ENCODE measurements around the gene NPR1. TPM values are rescaled to one million over a fixed set of nuclear protein-coding genes. Genes with fewer than 3 reads are reported as not detected.
A peak's percentile ranks its signal among the peaks of the same experiment; 100 is the strongest.

NPR1 gene
- total RNA-seq, 1 experiment from 2014 or later, result 16.5 TPM

DNA sequence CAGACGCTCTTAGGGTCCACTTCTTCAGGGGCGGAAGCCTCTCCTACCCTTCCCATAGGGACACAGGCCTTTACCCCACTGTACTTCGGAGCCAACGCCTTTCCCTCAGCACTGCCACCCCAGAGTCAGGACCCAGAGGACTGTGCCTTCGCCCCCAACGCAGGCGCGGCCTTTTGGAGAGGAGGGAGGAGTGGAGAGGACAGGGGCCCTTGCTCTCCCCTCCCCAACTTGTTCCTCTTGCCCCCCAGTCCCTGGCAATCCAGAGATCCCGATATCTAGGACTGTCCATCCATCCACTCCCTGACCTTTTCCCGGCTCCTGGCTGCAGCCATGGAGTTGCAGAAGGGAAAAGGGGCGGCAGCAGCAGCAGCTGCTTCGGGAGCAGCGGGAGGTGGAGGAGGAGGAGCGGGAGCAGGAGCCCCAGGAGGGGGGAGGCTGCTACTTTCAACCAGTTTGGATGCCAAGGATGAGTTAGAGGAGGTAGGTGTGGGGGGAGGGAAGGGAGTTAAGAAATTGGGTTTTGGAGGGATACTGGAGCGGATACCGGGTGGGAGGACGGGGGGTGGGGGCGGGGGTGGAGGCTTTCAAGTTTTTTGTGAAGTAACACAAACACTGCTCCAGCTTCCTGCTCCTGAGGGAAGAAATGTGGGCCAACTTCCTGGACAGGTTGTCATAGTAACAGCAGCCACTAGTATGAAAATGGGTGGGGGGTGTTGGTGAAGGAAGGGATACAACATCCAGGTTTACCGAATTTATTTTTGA, 50.0 kb downstream of the NPR1 start:
- ChIA-PET CTCF (interaction anchor here (0.5 to 2.1 kb wide), 9 partner anchors 13 to 594 kb away, joined by 3 to 19 read pairs (median 5); partner anchors contain the start of gene NPR1), POLR2A (interaction anchor here (0.7 to 2.1 kb wide), 7 partner anchors 15 to 50 kb away, joined by 3 to 10 read pairs (median 5); partner anchors contain the start of gene NPR1)
- Mint-ChIP-seq H3K9me3 (no peaks in the 10 kb centered on the region), H3K4me3 (peak overlapping the region; percentile 97), H3K4me1 (peaks cover 28% of the 10 kb centered on the region), H3K27ac (peak overlapping the region; percentile 99), H3K27me3 (ENCODE audit: low read depth) (no peaks in the 10 kb centered on the region; the same call in 1 of the 2 replicates), H3K36me3 (peaks cover 15% of the 10 kb centered on the region)
- peak; percentile 63 for DNase-seq (ENCODE audit: low spot score)
- ATAC-seq, result peak; percentile 6
- no peak for TF ChIP-seq JAZF1 (CRISPR knock-in tag; IDR thresholded peaks at IDR 0.05)
- TF ChIP-seq ZBTB21 (CRISPR knock-in tag; IDR thresholded peaks at IDR 0.05; ENCODE audit: borderline replicate concordance), result no peak
- TF ChIP-seq FOXP1 (CRISPR knock-in tag; IDR thresholded peaks at IDR 0.05; ENCODE audit: borderline replicate concordance), result 0 out of 2 replicates have a peak, but pooled peaks have one; percentile 24
- peak; percentile 84 for TF ChIP-seq ZNF263 (CRISPR knock-in tag; IDR thresholded peaks at IDR 0.05; ENCODE audit: low read depth)
- TF ChIP-seq CREB1 (CRISPR knock-in tag; IDR thresholded peaks at IDR 0.05), result 0 out of 2 replicates have a peak, but pooled peaks have one; percentile 2
- 0 out of 2 replicates have a peak, but pooled peaks have one; percentile 8 for TF ChIP-seq SP1 (CRISPR knock-in tag; conservative IDR thresholded peaks at IDR 0.05)
- peak; percentile 48; the same call in 1 of the 2 replicates for TF ChIP-seq ETV6 (CRISPR knock-in tag; IDR thresholded peaks at IDR 0.05)

DNA sequence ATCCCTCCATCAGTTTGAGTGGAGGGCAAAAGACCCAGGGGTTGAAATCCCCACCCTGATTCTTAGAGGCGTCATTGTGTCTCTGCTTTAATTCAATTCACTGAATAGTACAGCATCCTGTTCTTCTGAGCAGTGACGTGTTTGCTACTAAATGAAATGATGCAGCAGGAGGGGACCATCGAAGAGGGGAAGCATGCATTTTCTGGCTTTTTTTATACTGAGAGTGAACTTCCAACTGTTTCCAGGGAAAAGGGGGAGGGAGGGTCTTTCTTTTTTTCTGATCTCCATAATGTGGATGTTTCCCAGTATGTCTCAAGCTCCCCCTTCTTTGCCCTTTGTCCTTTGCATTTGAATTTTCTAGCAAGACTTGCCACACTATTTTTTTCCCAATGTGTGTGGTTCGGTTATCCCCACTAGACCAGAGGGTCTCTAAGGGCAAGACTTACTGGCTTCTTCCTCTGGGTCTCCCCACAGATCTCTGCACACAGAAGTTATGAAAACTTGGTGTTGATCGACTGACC, 52.0 kb downstream of the NPR1 start:
- POLR2A ChIA-PET, result interaction anchor here (0.7 kb wide), 1 partner anchor 99 kb away, joined by 3 read pairs; no protein-coding TSS in a partner anchor
- Mint-ChIP-seq H3K27me3 (ENCODE audit: low read depth) (no peaks in the 10 kb centered on the region), H3K4me1 (peaks cover 40% of the 10 kb centered on the region), H3K9me3 (no peaks in the 10 kb centered on the region), H3K4me3 (peak overlapping the region; percentile 97; the same call in 1 of the 2 replicates), H3K36me3 (peaks cover 20% of the 10 kb centered on the region), H3K27ac (peak overlapping the region; percentile 47)
- CTCF ChIA-PET, result no interaction called here
- ATAC-seq (no peak), DNase-seq (ENCODE audit: low spot score) (no peak)
- TF ChIP-seq FOXJ3 (CRISPR knock-in tag; IDR thresholded peaks at IDR 0.05; ENCODE audit: borderline replicate concordance) (no peak), TEAD1 (CRISPR knock-in tag; IDR thresholded peaks at IDR 0.05) (no peak), CREM (CRISPR knock-in tag; IDR thresholded peaks at IDR 0.05) (no peak), ZNF121 (CRISPR knock-in tag; IDR thresholded peaks at IDR 0.05) (no peak)
- TF ChIP-seq, protein P1, sequence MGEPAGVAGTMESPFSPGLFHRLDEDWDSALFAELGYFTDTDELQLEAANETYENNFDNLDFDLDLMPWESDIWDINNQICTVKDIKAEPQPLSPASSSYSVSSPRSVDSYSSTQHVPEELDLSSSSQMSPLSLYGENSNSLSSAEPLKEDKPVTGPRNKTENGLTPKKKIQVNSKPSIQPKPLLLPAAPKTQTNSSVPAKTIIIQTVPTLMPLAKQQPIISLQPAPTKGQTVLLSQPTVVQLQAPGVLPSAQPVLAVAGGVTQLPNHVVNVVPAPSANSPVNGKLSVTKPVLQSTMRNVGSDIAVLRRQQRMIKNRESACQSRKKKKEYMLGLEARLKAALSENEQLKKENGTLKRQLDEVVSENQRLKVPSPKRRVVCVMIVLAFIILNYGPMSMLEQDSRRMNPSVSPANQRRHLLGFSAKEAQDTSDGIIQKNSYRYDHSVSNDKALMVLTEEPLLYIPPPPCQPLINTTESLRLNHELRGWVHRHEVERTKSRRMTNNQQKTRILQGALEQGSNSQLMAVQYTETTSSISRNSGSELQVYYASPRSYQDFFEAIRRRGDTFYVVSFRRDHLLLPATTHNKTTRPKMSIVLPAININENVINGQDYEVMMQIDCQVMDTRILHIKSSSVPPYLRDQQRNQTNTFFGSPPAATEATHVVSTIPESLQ (CRISPR knock-in tag; IDR thresholded peaks at IDR 0.05), result no peak
- TF ChIP-seq, protein P2, sequence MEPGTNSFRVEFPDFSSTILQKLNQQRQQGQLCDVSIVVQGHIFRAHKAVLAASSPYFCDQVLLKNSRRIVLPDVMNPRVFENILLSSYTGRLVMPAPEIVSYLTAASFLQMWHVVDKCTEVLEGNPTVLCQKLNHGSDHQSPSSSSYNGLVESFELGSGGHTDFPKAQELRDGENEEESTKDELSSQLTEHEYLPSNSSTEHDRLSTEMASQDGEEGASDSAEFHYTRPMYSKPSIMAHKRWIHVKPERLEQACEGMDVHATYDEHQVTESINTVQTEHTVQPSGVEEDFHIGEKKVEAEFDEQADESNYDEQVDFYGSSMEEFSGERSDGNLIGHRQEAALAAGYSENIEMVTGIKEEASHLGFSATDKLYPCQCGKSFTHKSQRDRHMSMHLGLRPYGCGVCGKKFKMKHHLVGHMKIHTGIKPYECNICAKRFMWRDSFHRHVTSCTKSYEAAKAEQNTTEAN (CRISPR knock-in tag; IDR thresholded peaks at IDR 0.05), result no peak
- TF ChIP-seq, protein P3, sequence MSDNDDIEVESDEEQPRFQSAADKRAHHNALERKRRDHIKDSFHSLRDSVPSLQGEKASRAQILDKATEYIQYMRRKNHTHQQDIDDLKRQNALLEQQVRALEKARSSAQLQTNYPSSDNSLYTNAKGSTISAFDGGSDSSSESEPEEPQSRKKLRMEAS (CRISPR knock-in tag; IDR thresholded peaks at IDR 0.05), result no peak

DNA sequence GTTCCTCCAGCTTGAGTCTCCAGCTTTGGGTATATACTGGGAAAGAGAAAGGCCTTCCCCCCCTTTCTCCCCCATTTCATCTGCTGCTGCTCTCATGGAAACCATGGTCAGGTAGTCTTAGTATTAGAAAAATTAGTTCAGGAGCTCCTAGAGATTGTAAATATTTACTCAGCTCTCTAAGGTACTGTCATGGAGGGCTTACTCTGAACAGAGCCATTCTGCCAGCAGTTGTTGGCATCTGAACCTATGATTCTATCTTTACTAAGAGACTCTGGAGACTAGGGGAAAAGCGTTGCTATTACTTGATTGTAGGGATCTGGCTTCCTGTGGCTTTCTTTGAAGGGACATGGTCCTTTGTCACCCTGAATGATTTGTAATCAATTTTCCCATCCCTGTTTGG, 55.5 kb downstream of the NPR1 start:
- Mint-ChIP-seq H3K4me3 (no peak overlapping the region), H3K27ac (peak overlapping the region; percentile 75; the same call in 1 of the 2 replicates), H3K4me1 (peaks cover 35% of the 10 kb centered on the region), H3K36me3 (peaks cover 25% of the 10 kb centered on the region), H3K27me3 (ENCODE audit: low read depth) (no peaks in the 10 kb centered on the region), H3K9me3 (no peaks in the 10 kb centered on the region)
- ChIA-PET CTCF (interaction anchor here (0.7 to 0.8 kb wide), 2 partner anchors 9 to 38 kb away, joined by 3 read pairs; no protein-coding TSS in a partner anchor), POLR2A (interaction anchor here (0.6 to 1.0 kb wide), 2 partner anchors 13 to 18 kb away, joined by 3 read pairs; no protein-coding TSS in a partner anchor)
- DNase-seq (ENCODE audit: low spot score), result no peak
- no peak for ATAC-seq
- TF ChIP-seq, protein P4, sequence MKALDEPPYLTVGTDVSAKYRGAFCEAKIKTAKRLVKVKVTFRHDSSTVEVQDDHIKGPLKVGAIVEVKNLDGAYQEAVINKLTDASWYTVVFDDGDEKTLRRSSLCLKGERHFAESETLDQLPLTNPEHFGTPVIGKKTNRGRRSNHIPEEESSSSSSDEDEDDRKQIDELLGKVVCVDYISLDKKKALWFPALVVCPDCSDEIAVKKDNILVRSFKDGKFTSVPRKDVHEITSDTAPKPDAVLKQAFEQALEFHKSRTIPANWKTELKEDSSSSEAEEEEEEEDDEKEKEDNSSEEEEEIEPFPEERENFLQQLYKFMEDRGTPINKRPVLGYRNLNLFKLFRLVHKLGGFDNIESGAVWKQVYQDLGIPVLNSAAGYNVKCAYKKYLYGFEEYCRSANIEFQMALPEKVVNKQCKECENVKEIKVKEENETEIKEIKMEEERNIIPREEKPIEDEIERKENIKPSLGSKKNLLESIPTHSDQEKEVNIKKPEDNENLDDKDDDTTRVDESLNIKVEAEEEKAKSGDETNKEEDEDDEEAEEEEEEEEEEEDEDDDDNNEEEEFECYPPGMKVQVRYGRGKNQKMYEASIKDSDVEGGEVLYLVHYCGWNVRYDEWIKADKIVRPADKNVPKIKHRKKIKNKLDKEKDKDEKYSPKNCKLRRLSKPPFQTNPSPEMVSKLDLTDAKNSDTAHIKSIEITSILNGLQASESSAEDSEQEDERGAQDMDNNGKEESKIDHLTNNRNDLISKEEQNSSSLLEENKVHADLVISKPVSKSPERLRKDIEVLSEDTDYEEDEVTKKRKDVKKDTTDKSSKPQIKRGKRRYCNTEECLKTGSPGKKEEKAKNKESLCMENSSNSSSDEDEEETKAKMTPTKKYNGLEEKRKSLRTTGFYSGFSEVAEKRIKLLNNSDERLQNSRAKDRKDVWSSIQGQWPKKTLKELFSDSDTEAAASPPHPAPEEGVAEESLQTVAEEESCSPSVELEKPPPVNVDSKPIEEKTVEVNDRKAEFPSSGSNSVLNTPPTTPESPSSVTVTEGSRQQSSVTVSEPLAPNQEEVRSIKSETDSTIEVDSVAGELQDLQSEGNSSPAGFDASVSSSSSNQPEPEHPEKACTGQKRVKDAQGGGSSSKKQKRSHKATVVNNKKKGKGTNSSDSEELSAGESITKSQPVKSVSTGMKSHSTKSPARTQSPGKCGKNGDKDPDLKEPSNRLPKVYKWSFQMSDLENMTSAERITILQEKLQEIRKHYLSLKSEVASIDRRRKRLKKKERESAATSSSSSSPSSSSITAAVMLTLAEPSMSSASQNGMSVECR (CRISPR knock-in tag; IDR thresholded peaks at IDR 0.05; ENCODE audit: borderline replicate concordance), result no peak
- no peak for TF ChIP-seq SMAD4 (CRISPR knock-in tag; IDR thresholded peaks at IDR 0.05)
- TF ChIP-seq, protein P5, sequence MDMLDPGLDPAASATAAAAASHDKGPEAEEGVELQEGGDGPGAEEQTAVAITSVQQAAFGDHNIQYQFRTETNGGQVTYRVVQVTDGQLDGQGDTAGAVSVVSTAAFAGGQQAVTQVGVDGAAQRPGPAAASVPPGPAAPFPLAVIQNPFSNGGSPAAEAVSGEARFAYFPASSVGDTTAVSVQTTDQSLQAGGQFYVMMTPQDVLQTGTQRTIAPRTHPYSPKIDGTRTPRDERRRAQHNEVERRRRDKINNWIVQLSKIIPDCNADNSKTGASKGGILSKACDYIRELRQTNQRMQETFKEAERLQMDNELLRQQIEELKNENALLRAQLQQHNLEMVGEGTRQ (CRISPR knock-in tag; IDR thresholded peaks at IDR 0.05), result no peak
- TF ChIP-seq, protein P6, sequence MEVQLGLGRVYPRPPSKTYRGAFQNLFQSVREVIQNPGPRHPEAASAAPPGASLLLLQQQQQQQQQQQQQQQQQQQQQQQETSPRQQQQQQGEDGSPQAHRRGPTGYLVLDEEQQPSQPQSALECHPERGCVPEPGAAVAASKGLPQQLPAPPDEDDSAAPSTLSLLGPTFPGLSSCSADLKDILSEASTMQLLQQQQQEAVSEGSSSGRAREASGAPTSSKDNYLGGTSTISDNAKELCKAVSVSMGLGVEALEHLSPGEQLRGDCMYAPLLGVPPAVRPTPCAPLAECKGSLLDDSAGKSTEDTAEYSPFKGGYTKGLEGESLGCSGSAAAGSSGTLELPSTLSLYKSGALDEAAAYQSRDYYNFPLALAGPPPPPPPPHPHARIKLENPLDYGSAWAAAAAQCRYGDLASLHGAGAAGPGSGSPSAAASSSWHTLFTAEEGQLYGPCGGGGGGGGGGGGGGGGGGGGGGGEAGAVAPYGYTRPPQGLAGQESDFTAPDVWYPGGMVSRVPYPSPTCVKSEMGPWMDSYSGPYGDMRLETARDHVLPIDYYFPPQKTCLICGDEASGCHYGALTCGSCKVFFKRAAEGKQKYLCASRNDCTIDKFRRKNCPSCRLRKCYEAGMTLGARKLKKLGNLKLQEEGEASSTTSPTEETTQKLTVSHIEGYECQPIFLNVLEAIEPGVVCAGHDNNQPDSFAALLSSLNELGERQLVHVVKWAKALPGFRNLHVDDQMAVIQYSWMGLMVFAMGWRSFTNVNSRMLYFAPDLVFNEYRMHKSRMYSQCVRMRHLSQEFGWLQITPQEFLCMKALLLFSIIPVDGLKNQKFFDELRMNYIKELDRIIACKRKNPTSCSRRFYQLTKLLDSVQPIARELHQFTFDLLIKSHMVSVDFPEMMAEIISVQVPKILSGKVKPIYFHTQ (CRISPR knock-in tag; IDR thresholded peaks at IDR 0.05), result no peak
